OCI-M2 (cell line): Measurements from ENCODE around the gene PM20D2.

Experiments used
- DNase-seq: peaks from one replicate; lab custom pipeline; 2025; ENCODE audit not compliant: unreplicated experiment; lab: John Stamatoyannopoulos, UW

Gene PM20D2

GRCh38 chr6:89200706-89201215 lies 54.9 kb downstream of the PM20D2 start:
- DNase-seq = no peak

- DNase-seq = no peak
Observed at GRCh38 chr6:89204096-89204495, 58.2 kb downstream of the PM20D2 start.

- DNase-seq = no peak
Observed at GRCh38 chr6:89205819-89206218, 60.0 kb downstream of the PM20D2 start.

- no peak for DNase-seq
Observed at GRCh38 chr6:89208551-89208950, 62.7 kb downstream of the PM20D2 start.

- DNase-seq = no peak
Observed at GRCh38 chr6:89209457-89209856, 63.6 kb downstream of the PM20D2 start.

GRCh38 chr6:89212472-89212871 lies 66.6 kb downstream of the PM20D2 start:
- DNase-seq = no peak

GRCh38 chr6:89214197-89214596 lies 68.3 kb downstream of the PM20D2 start:
- no peak for DNase-seq
